Body of pancreas (tissue), 4 donors: ENCODE data around the gene PRKCB.

Experiments used
- POLR2A ChIP-seq, 3 donors: fragments of 450-650 bp; IDR thresholded peaks; one replicate each; pipeline ENCODE4 v1.6.1; 2016; ENCODE audit warnings: antibody characterized with exemption in 3 of 3, mild to moderate bottlenecking in 2 of 3
- TF ChIP-seq, protein P1 (sequence below), 7 experiments: fragments of 450-650 bp in 4 of 7; fragments of 200-600 bp in 3 of 7; sonication (generic) in 3 of 7; IDR thresholded peaks; one replicate each; pipeline ENCODE4 v1.5.1; 2016 to 2019; ENCODE audit warnings: antibody characterized with exemption in 7 of 7

DNA sequence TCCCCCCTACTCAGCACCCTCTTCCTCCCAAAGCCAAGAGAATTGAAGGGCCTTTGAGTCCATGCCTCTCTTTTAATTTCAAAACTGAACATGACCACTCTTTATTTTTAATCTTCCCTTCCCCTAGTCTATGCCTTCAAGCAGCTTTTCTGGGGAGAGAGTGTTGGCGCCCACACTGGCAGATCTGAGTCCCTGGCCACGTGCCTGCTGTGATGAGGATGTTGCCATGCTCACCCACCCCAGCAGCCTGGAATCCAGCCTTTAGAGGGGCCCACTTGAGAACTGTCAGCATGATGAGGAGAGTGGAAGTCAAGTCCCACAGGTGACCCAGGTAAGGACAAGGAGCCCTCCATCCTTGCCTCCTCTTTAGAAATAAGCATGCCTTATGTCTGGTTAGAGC lies 400.0 kb downstream of the PRKCB start:
- no peak for TF ChIP-seq POLR2A (IDR thresholded peaks at IDR 0.05)
- TF ChIP-seq, protein P1, sequence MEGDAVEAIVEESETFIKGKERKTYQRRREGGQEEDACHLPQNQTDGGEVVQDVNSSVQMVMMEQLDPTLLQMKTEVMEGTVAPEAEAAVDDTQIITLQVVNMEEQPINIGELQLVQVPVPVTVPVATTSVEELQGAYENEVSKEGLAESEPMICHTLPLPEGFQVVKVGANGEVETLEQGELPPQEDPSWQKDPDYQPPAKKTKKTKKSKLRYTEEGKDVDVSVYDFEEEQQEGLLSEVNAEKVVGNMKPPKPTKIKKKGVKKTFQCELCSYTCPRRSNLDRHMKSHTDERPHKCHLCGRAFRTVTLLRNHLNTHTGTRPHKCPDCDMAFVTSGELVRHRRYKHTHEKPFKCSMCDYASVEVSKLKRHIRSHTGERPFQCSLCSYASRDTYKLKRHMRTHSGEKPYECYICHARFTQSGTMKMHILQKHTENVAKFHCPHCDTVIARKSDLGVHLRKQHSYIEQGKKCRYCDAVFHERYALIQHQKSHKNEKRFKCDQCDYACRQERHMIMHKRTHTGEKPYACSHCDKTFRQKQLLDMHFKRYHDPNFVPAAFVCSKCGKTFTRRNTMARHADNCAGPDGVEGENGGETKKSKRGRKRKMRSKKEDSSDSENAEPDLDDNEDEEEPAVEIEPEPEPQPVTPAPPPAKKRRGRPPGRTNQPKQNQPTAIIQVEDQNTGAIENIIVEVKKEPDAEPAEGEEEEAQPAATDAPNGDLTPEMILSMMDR (IDR thresholded peaks at IDR 0.05), result no peak
